ENCODE data around the gene GBGT1.

DNA sequence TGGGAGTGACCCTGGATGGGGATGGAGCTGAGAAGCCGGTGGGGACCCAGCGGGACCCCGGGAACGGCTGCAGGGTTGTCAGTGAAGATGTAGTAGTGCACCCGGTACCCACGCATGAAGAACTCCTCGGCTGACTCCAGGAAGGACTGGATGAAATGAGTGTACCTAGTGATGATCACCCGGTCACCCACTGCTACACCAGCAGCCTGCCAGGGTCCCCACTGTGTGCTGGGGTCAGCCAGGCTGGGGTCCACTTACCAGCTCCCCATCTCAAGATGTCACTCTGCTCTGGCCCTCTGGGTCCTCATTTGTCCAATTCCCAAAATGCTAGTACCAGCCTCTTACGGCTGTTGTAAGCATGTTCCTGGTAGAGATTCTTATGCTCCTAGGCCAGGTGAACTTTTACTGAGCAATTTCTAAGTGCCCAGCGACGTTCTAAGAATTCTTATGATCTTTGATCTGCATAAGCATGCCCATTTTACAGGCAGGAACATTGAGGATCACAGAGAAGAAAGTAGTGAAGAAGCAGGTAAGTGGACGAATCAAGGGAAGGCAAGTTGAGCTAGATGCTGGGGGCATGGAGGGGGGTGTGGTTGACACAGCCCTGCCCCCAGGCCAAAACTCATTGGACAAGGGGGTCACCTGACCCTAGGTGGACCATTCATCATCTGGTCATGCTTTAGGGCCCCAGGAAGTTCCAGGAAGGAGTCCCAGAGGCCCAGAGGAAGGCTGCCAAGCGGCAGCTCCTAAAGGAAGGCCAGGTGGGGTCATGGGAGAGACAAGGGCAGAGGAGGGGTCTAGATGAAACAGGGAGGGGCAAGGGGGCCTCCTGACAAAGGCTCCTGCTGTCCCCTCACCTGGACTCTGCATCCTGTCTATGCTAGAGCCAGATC, 9.4 kb downstream of the GBGT1 start:
- TF ChIP-seq CTCF (conservative IDR thresholded peaks at IDR 0.05; ENCODE audit: low read depth, low read length) (no peak), EZH2phosphoT487 (IDR thresholded peaks at IDR 0.05; ENCODE audit: borderline replicate concordance, low read length) (no peak)
